ENCODE data around the gene LRRN2.

Gene LRRN2

GRCh38 chr1:204619721-204620120, 65.8 kb downstream of the LRRN2 start:
- no peak overlapping the region for H3K27ac ChIP-seq
- H3K4me1 ChIP-seq (ENCODE audit: low read depth, poor library complexity, severe bottlenecking) = no peaks in the 10 kb centered on the region
- H3K27me3 ChIP-seq (ENCODE audit: insufficient read depth, low read depth) = peaks cover 5% of the 10 kb centered on the region; the same call in 1 of the 2 replicates
- no peak overlapping the region for H3K4me2 ChIP-seq
- H3K36me3 ChIP-seq (ENCODE audit: insufficient read depth) = no peaks in the 10 kb centered on the region
- no peak for TF ChIP-seq CTCF (conservative IDR thresholded peaks at IDR 0.05; ENCODE audit: low read depth, low read length)
- H4K20me1 ChIP-seq (ENCODE audit: insufficient read depth) = no peaks in the 10 kb centered on the region
- no peak overlapping the region for H3K4me3 ChIP-seq (IDR thresholded peaks at IDR 0.05; ENCODE audit: insufficient read depth, low read depth, low read length)
- no peaks in the 10 kb centered on the region for H3K79me2 ChIP-seq (ENCODE audit: insufficient read depth, low read depth)
- H3K9ac ChIP-seq = no peak overlapping the region
- no peak overlapping the region for H2AFZ ChIP-seq (ENCODE audit: low read depth)

GRCh38 chr1:204618148-204618760, 67.3 kb downstream of the LRRN2 start:
- no peak overlapping the region for H3K27ac ChIP-seq
- peaks cover 5% of the 10 kb centered on the region; the same call in 1 of the 2 replicates for H3K27me3 ChIP-seq (ENCODE audit: insufficient read depth, low read depth)
- no peaks in the 10 kb centered on the region for H3K4me1 ChIP-seq (ENCODE audit: low read depth, poor library complexity, severe bottlenecking)
- no peak for TF ChIP-seq CTCF (conservative IDR thresholded peaks at IDR 0.05; ENCODE audit: low read depth, low read length)
- no peak overlapping the region for H3K9ac ChIP-seq
- no peak overlapping the region for H2AFZ ChIP-seq (ENCODE audit: low read depth)
- H3K4me3 ChIP-seq (IDR thresholded peaks at IDR 0.05; ENCODE audit: insufficient read depth, low read depth, low read length) = no peak overlapping the region
- no peaks in the 10 kb centered on the region for H3K36me3 ChIP-seq (ENCODE audit: insufficient read depth)
- no peaks in the 10 kb centered on the region for H3K79me2 ChIP-seq (ENCODE audit: insufficient read depth, low read depth)
- H4K20me1 ChIP-seq (ENCODE audit: insufficient read depth) = no peaks in the 10 kb centered on the region
- H3K4me2 ChIP-seq = no peak overlapping the region

- H3K27ac ChIP-seq = no peak overlapping the region
- H3K9ac ChIP-seq = no peak overlapping the region
- peaks cover 5% of the 10 kb centered on the region; the same call in 1 of the 2 replicates for H3K27me3 ChIP-seq (ENCODE audit: insufficient read depth, low read depth)
- H3K4me3 ChIP-seq (IDR thresholded peaks at IDR 0.05; ENCODE audit: insufficient read depth, low read depth, low read length) = no peak overlapping the region
- no peaks in the 10 kb centered on the region for H3K79me2 ChIP-seq (ENCODE audit: insufficient read depth, low read depth)
- no peaks in the 10 kb centered on the region for H3K36me3 ChIP-seq (ENCODE audit: insufficient read depth)
- H3K4me1 ChIP-seq (ENCODE audit: low read depth, poor library complexity, severe bottlenecking) = no peaks in the 10 kb centered on the region
- TF ChIP-seq CTCF (conservative IDR thresholded peaks at IDR 0.05; ENCODE audit: low read depth, low read length) = no peak
- H4K20me1 ChIP-seq (ENCODE audit: insufficient read depth) = no peaks in the 10 kb centered on the region
- no peak overlapping the region for H3K4me2 ChIP-seq
- H2AFZ ChIP-seq (ENCODE audit: low read depth) = no peak overlapping the region
These were observed 68.0 kb downstream of the LRRN2 start for GRCh38 chr1:204617256-204618147.

GRCh38 chr1:204616641-204617040, 68.9 kb downstream of the LRRN2 start:
- H3K27me3 ChIP-seq (ENCODE audit: insufficient read depth, low read depth) = peaks cover 5% of the 10 kb centered on the region; the same call in 1 of the 2 replicates

More at GRCh38 chr1:204616641-204617040, 68.9 kb downstream of the LRRN2 start:
- no peaks in the 10 kb centered on the region for H4K20me1 ChIP-seq (ENCODE audit: insufficient read depth)
- H3K4me2 ChIP-seq = no peak overlapping the region
- no peak overlapping the region for H2AFZ ChIP-seq (ENCODE audit: low read depth)
- no peak for TF ChIP-seq CTCF (conservative IDR thresholded peaks at IDR 0.05; ENCODE audit: low read depth, low read length)
- H3K36me3 ChIP-seq (ENCODE audit: insufficient read depth) = no peaks in the 10 kb centered on the region
- H3K4me3 ChIP-seq (IDR thresholded peaks at IDR 0.05; ENCODE audit: insufficient read depth, low read depth, low read length) = no peak overlapping the region
- H3K27ac ChIP-seq = no peak overlapping the region
- H3K4me1 ChIP-seq (ENCODE audit: low read depth, poor library complexity, severe bottlenecking) = no peaks in the 10 kb centered on the region
- H3K9ac ChIP-seq = no peak overlapping the region
- no peaks in the 10 kb centered on the region for H3K79me2 ChIP-seq (ENCODE audit: insufficient read depth, low read depth)
